HG03378 (cell line): Measurements from ENCODE around the gene TCERG1L.
"Not testable (repeated sequence)": the region's sequence is repeated elsewhere in the genome, so short reads cannot be mapped to it uniquely, and the experiment has no call there.

ENCODE experiments used
- ATAC-seq: cut with Tn5 transposase; IDR thresholded peaks from one replicate; pipeline ENCODE4 v1.9.1; 2021; ENCODE audit warnings: mild to moderate bottlenecking, moderate library complexity; ENCODE audit not compliant: unreplicated experiment

TCERG1L gene

DNA sequence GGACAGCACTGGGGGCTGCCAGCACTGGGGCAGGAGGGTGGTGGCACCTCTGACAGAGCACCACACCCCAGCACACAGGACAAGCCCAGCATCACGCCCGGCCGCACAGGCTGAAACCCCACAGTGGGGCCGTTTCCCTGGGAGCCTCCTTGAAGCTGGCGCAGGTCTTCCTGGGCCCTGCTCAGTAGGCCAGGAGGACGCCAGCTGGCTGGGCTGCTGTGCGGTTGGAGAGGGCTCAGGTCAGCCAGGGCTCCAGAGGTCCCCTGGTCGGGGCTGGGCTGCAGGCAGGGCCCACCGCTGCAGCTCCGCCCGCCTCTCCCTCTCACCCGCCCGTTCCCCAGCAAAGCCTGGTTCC is 137.3 kb downstream of the TCERG1L start:
- ATAC-seq, result no peak

DNA sequence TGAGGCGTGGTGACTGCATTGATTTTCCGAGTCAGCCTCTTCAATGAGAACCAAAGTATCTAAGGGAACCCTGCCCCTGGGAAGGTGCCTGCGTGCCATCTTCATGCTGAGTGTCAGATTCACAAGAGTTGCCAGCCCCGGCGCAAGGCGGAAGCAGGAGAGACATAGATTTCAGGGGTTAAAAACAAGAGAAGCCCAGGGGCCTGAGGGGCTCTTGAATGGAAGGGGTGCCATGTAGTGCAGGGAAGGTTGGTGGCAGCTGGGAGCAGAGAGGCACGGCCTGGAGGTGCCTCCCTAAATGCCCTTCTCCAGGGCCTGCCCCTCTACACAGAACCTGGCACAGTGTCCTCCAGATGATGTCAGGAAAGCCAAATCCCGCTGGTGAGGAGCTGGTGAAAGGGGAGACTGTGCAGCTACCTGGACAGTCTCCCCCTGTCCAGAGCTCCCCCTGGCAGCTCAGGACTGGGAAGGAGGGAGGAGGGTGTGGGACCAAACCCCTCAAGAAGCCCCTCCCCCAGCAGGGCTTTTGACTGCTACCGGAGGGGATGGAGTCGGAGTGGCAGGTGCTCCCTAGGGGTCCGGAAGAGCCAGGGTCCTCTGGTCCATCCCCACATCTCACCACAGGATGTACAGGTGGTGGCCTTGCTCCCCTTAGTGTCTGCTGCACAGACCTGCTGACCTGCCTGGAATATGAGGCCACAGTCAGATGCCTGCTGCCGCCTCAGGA is 137.9 kb downstream of the TCERG1L start:
- no peak for ATAC-seq

DNA sequence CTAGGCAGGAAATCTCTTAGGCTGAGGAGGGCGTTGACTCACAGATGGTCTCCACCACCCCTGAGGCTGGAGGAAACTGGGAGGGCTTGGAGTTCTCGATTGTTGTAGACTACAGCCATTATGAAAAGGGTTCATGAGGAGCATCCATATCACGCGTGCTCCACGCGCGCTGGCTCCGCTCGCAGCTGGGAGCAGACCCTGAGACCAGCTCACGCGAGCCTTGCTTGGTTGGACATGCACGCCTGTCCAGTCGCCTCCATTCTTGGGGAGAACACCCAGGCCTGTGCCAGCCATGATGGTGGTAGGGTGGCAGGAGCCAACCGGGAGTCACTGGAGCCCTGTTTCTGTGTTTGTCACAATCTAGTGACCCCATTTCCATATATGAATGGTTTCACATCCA is 139.1 kb downstream of the TCERG1L start:
- ATAC-seq, result no peak

DNA sequence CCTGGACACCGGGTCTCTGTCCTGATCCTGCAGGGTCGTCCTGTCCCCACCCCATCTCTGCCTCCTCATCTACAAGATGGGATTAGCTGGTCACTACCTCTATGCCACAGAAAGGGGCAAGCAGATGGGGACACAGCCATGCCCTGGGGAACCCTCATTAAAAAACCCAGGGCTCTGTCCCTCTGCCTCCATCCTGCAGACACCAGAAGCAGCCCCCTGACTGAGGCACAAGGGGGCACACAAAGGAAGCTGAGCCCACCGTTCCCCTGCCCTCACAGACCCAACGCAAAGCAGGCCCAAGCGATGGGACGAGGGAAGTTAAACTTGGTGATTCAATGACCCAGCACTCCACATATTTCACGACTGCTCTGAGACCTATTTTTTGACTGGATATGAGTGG is 142.4 kb downstream of the TCERG1L start:
- ATAC-seq, result no peak

DNA sequence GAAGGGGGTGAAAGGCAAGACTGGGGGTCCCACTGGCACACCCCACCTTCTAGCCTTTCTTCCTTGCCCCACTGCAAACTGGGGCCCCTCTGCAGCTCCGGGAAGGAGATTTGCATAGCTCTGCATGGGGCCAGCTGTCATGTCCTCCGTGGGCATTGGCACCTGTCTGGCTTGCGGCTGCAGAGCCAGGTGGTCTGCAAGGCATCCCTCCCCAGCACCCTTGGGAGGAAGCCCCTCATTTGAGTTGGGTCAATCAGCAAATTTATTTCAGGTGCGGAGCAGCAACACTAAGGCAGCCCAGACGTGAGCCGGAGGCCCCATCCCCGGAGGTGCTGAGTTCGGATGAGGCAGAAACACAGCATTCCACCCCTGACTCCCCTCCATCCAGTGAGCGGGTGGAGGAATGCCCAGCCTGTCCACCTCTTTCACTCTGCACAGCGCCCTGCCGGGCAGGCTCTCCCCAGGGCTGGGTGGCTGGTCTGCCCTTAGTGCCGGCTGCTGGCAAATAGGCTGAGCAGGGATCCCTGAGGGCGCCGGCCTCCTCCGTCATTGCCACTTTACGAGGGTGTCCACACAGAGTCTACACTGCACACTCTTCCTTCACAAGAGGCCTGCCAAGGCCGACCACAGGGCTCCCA is 143.2 kb downstream of the TCERG1L start:
- no peak for ATAC-seq

DNA sequence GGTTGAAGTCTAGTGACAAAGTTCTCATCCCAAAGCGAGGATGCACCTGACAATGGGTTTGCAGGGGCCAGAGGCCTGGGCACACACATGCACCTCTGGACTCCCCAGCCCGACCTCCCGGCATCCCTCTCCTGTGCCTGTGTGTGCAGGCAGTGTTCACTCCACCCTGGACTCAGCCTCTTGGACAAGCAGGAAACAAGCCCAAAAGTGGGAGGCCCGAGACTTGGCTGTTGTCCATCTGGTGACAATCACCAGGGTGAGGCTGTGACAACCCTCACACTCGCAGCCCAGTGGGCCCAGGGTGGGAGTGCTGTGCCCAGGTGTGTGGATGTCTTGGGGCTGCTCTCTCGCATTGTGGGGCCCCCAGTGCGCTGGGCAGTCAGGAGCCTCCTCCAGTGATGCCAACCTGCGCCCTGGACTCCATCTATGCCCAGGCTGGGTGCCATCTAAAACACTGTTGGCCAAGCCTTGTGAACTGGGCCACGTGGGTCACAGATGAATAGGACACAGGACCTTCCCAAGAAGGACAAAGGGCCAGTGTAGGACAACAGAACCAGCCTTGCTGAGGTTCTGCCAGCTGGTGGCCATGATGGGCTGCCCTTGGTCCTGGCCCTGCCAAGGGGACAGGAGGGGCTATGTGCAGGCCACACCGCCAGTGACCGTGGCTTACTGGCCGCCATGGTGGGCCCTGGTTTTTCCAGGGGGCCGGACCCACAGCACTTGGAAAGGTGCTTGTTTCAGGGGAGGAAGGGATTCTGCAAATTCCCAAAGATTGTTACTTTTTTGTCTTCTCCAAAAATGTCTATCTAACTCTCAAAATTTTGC is 144.3 kb downstream of the TCERG1L start:
- no peak for ATAC-seq

DNA sequence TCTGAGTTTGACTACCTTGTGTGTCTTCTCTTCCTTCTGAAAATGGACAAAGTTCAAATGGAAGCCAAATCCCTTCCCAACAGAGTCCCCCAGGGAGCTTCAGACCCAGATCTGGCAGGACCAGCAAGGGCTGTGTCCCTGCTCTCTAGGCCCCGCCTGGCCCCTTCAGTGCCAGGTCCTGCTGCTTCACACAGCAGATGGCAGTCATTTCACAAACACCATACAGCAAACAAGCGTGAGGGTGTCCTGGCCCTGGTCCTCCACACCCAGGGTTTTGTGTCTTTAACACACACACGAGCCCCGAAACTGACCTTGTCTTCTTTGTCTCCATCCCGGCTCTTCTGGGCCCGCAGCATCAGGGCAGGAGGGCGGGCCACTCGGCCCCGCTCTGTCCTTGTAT is 145.0 kb downstream of the TCERG1L start:
- no peak for ATAC-seq

DNA sequence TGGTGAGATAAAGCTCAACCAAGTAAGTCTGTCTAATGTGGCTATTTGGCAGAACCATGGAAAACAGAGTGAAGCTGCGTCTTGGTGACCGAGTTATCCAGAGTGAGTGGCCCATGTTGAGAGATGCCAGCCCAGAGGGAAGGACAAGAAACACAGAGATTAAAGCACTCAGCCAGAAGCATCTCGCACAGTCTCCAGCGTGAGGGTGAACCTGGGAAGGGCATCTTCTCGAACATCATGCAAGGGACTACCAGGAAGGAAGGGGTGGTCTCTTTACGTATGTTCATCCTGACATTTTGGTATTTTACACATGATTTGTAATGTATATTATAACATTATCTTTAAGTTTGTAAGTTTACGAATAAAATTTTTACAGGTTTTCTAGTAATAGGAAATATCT is 146.4 kb downstream of the TCERG1L start:
- ATAC-seq, result no peak

DNA sequence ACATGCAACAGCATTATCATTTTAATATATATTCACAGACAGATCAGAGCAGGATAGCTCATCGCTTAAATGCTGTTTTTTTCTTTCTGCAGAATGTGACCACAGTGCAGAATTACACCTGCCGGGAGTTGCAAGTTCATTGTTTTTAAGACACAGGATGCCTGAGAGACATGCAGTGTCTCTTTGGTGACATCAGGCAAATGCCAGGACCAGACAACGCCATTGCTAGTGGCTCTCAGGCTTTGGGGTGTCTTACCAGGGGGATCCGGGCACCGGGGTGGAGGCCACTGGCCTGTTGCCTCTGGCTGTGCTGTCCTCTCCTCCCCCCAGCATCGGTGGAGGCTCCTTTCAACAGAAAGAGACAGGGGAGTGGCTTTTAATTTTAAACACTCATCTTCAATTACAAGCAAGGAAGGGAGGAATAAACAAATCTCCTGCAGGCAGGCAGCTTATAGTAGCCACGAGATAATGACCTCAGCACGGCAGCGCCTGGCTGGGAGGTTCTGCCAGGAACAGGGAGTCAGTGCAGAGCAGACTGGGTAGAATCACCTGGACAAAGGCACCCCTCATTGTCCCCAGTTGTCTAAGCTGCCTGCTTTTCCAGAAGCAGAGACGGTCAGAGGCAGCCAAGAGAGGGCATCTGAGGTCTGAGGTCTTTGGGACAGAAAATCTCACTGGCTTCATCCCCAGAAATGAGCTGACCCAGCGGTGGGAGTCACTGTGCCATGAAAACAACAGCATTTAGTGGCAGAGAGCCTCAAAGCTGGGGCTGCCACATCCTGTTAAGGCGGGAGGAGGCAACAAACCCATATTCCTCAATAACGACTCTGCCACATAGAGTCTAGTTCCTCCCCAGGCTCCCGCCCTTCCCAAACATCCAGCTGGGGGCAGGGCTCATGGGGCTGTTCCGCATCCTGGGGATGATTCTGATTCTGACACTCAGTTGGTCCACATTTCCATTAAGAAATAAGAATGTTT is 148.4 kb downstream of the TCERG1L start:
- no peak for ATAC-seq

DNA sequence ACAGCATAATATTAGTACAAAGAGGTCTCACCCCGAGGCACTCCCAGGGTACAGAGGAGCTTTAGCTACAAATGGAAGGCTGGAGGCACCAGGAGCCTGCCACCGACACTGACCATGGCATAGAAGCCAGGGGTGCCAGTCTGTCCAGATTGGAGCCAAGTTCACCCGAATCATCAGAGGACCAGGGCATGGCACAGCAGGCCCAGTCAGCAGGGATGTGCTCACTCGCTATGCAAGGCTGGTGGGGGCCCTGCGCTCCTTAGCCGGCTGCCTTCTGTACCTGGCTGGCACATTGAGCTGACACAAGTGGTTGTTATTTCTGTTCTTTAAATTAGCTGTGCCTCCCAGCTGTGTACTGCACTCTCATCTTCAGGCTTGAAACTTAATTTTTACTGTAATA is 149.3 kb downstream of the TCERG1L start:
- no peak for ATAC-seq

DNA sequence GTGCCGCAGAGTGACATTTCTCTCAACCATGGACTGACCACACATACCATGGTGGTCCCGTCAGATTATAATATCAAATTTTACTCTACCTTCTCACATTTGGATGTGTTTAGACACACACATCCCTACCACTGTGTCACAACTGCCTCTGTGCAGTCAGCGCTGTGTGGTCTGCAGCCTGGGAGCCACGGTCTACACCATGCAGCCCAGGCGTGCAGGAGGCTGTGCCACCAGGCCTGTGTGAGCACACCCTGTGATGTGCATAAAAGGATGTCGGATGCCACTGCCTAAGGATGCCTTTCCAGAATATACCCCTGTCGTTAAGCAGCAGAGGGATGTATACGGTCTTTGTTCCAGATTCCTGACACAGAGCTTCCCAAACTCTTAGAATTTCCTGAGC is 150.4 kb downstream of the TCERG1L start:
- ATAC-seq, result no peak

DNA sequence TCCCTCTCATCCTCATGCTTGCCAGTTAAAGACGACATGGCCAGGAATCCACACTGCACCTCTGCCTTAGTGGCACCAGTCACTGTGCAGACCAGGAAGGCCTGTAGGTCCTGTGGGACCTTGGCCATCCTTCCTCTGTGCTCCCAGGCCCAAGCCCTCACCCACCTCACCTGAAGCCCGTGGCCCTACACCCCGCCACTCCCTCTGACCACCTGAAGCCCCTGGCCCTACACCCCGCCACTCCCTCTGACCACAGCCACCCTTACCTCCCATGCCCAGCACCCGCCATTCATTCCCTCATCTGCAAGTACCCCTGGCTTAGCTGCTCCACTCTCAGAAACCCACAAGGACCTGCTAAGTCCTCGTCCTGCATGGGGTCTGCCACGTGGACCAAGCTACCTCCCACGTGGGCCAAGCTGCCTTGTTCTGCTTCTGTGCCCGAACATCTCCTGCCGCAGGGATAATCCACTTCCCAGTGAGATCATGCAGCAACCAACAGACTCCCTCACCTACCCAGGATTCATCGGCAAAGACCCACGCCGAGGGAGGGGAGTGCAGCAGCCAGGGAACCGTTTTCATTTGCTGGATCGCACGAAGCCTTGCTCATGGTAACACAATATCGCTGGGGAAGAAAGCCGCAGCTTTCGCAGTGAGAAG is 151.2 kb downstream of the TCERG1L start:
- no peak for ATAC-seq

DNA sequence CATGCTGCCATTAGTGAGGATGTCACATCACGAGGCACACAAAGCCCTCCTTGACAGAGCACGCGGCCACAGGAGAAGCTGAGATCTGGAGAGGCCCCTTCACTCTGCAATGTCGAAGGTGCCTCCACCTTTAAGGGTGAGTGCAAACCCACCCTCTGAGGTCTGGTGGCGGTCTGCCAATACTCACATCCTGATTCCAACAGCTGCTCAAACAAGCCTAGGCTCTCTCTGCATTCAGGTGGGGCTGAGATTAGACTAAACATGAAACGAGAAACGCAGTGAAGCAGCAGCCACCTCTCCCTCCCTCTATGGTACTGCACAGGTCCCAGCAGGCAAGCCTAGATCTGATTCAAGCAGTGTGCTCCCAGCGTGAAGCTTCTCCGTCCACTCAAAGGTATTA is 151.8 kb downstream of the TCERG1L start:
- no peak for ATAC-seq

DNA sequence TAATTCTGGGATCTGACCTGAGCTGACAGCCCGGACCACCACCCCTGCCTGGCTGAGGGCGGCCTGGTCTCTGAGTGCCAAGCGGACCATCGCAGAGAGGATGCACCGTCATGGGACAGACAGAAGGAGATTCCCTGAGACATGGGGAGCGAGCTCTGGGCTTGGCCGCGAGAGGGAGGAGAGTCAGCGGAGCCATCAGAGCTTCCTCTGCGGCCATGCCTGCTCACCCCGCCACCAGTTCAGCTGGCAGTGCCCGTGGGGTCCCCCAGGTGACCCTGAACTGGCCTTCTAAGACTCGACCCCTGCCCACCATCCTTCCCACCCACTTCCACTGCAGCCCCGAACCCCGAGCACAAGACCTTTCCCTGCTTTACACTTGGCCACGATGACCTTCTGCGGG is 152.8 kb downstream of the TCERG1L start:
- no peak for ATAC-seq

DNA sequence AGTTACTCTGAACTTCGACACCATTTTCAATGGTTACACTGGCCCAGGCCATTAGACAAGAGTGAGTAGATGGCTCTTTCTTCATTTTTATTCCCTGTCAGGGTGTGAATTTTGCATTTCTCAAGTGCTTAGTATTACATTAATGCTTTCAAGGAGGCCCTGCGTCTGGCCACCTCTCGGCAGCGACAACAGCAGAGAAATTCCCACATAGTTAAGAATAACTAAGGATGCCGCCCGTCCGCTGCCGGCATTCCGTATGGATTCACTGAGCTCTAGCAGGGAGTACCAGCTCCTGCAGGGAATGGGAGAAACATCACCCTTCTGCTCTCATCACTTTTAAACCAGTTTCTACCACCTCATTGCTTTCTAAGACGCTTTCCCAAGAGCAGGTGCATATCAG is 153.6 kb downstream of the TCERG1L start:
- no peak for ATAC-seq

DNA sequence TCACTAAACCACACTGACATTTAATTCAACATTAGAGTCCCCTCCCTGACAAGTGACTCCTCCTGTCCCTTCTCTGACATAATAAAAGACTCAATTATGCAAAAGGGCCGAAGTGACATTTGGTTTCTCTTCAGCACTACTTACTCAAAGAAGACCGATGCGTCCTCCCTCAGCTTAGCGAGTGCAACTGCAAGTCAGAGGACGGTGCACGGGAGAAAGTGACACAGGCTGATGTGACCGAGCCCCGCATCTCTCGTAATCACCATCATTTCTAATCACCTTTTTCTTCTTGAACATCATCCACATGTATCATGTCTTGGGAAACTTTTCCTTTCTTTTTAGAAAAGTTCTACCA is 155.7 kb downstream of the TCERG1L start:
- no peak for ATAC-seq

DNA sequence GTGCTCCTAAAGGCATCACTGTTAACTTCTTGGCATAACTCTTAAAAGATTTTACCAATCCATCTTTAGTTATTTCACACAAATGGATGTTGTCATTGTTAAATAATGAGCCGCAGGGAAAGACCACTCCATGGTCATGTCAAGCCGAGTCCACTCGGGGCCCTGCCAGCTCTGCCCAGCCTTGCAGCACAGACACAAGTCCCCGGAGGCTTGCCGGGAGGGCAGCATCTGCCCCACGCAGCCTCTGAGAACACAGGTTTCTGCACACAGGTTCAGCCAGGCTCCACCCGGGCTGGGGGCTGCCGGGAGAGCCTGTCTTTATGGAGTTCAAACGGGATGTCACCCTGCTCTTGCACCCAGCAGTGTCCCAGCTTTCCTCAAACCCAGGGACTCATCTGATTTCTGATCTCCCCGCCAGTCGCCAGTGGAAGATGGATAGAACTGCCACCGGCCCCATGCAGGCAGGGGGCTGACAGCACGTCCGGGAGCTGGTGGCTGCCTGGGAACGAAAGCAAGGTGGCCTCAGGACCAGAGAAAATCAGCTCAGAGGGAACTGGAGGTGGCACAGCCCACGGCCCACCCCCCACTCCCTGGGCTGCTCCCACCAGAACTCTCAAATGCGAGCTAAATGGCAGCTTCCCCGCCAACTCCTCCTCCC is 156.2 kb downstream of the TCERG1L start:
- no peak for ATAC-seq

DNA sequence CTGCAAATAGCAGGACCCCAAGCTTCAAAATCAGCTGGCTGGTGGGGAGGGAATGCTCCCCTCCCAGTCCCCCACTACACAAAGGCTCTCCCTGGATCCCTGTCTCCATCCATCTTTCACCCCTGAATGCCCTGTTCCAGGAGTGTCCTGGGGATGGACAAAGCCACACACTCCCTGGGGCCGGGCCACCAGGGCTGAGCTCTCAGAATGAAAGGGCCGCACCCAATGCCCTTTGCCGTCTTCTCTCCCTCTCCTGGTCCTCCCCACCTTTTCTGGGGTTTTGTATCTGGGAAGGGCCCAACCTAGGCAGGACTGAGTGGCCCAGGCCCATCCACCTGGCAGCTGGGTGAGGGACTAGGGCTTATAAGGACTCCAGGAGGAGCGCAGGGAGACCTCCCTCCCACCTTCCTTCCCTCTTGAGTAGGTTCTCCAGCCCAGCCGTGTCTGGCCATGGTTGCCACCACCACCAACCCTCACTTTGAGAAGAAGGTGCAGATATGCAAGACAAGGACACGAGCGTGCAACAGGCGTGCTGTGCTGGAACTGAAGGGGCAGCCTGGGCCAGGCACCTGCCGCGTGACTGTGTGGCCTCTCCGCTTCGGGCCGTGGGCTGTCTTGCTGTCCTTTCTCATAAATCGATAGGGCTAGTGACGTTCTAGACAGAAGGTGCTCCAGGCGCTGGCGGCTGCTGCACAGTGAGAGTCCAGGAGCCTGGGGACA is 157.1 kb downstream of the TCERG1L start:
- no peak for ATAC-seq

DNA sequence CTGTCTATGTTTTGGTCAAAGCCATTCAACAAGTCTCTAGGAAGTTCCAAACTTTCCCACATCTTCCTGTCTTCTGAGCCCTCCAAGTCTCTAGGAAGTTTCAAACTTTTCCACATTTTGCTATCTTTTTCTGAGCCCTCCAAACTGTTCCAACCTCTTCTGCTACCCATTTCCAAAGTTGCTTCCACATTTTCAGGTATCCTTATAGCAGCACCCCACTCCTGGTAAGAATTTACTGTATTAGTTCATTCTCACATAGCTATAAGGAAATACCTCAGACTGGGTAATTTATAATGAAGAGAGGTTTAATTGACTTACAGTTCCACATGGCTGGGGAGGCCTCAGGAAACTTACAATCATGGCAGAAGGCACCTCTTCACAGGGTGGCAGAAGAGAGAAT is 159.1 kb downstream of the TCERG1L start:
- ATAC-seq, result not testable (repeated sequence)
